HepG2 (cell line): ENCODE data around the gene EVL. TPM values are rescaled to one million over a fixed set of nuclear protein-coding genes. Genes with fewer than 3 reads are reported as not detected.

Source experiments
- ATAC-seq: fragments of 200-7000 bp; cut with Tn5 transposase; 3 replicates; pipeline ENCODE4 v1.9.1; 2020; ENCODE audit warnings: mild to moderate bottlenecking, moderate library complexity
- BruUV-seq: library from RNA; stranded (reverse); fragments of 400-500 nt; replicated peaks from 2 replicates; lab custom pipeline; 2021; lab: Mats Ljungman, UMichigan
- CTCF ChIA-PET: fragments of 300-600 bp; formaldehyde crosslinking; extraction: SDS; loops from one replicate; lab custom pipeline; 2021; ENCODE audit warnings: low total read pairs, inconsistent platforms, low intra/inter-chr PET ratio; lab: Yijun Ruan, JAX
- POLR2A ChIA-PET: fragments of 350-600 bp; sonication (Branson Sonifier 250); formaldehyde crosslinking; loops from one replicate; lab custom pipeline; 2020; ENCODE audit warnings: antibody characterized with exemption, inconsistent platforms; lab: Yijun Ruan, JAX
- DNase-seq: peaks from one replicate; pipeline ENCODE4 v3.0.0-alpha.2; 2015; ENCODE audit warnings: low spot score
- FAIRE-seq: peaks from 3 replicates; lab custom pipeline; 2011; peaks lifted over from hg19 to GRCh38; lab: Jason Lieb, UNC
- H2AFZ ChIP-seq: one replicate; pipeline ENCODE4 v1.6.1; 2011; ENCODE audit warnings: low read length, inconsistent platforms
- H3K27ac ChIP-seq: fragments of 300-600 bp; 3 replicates; pipeline ENCODE4 v1.8.0; 2011; ENCODE audit warnings: mixed run types, mild to moderate bottlenecking, mixed read lengths, low read length, inconsistent platforms; ENCODE audit not compliant: insufficient read depth; ENCODE audit errors: extremely low read length
- H3K27me3 ChIP-seq, 2 experiments: fragments of 200-600 bp in 1 of 2; 2 replicates in 1 of 2; 3 replicates in 1 of 2; pipeline versions ENCODE4 v1.6.0 to v1.8.0; 2011; ENCODE audit warnings: low read length in 2 of 2, mild to moderate bottlenecking in 2 of 2, moderate library complexity in 2 of 2, inconsistent platforms in 1 of 2; ENCODE audit not compliant: insufficient read depth in 2 of 2, control insufficient read depth in 1 of 2
- H3K36me3 ChIP-seq, 2 experiments: fragments of 200-600 bp in 1 of 2; replicated peaks in 1 of 2; 2 replicates in 1 of 2; 3 replicates in 1 of 2; pipeline versions ENCODE4 v1.5.1 to v1.8.0; 2011; ENCODE audit warnings: low read length in 2 of 2, inconsistent platforms in 1 of 2; ENCODE audit not compliant: insufficient read depth in 2 of 2, control insufficient read depth in 1 of 2
- H3K4me1 ChIP-seq: 2 replicates; pipeline ENCODE4 v1.5.1; 2012; ENCODE audit warnings: low read length, inconsistent platforms; ENCODE audit not compliant: insufficient read depth
- H3K4me2 ChIP-seq: 2 replicates; pipeline ENCODE4 v1.6.0; 2011; ENCODE audit warnings: low read depth, low read length, inconsistent platforms
- H3K4me3 ChIP-seq, 3 experiments: fragments of 200-600 bp in 1 of 3; sonication (generic), shearing (Covaris generic) in 1 of 3; replicated peaks in 1 of 3; 2 replicates each; pipeline ENCODE4 v1.5.1; 2011 to 2016; ENCODE audit warnings: low read length in 3 of 3, inconsistent platforms in 2 of 3, low read depth in 2 of 3, mild to moderate bottlenecking in 2 of 3, control low read depth in 1 of 3, mixed read lengths in 1 of 3; ENCODE audit not compliant: insufficient read depth in 1 of 3
- H3K79me2 ChIP-seq: one replicate; pipeline ENCODE4 v1.6.1; 2011; ENCODE audit warnings: low read length, inconsistent platforms; ENCODE audit not compliant: insufficient read depth
- H3K9ac ChIP-seq: 2 replicates; pipeline ENCODE4 v1.6.0; 2011; ENCODE audit warnings: mild to moderate bottlenecking, low read depth, low read length, inconsistent platforms; ENCODE audit not compliant: insufficient read depth
- H3K9me3 ChIP-seq: 2 replicates; pipeline ENCODE4 v1.5.1; 2012; ENCODE audit warnings: mild to moderate bottlenecking, low read length
- H4K20me1 ChIP-seq: 2 replicates; pipeline ENCODE4 v1.6.0; 2011; ENCODE audit warnings: inconsistent platforms, mild to moderate bottlenecking, low read length, moderate library complexity; ENCODE audit not compliant: insufficient read depth
- HNRNPH1 ChIP-seq: fragments of 200-400 bp; formaldehyde crosslinking; optimal IDR thresholded peaks from 2 replicates; pipeline ENCODE3; 2017; ENCODE audit warnings: mild to moderate bottlenecking, low read depth, low read length
- HOXA7 ChIP-seq: sonication (generic); formaldehyde crosslinking; IDR thresholded peaks from 2 replicates; pipeline ENCODE4 v1.8.1; 2022; ENCODE audit warnings: mild to moderate bottlenecking, missing genetic modification reagents, moderate library complexity
- KDM2A ChIP-seq: sonication (generic); formaldehyde crosslinking; IDR thresholded peaks from 2 replicates; pipeline ENCODE4 v1.4.0; 2020; ENCODE audit warnings: low read depth, missing genetic modification reagents, borderline replicate concordance
- MLLT10 ChIP-seq: sonication (generic); formaldehyde crosslinking; IDR thresholded peaks from 2 replicates; pipeline ENCODE4 v1.4.0; 2020; ENCODE audit warnings: missing genetic modification reagents
- MXD4 ChIP-seq: IDR thresholded peaks from 2 replicates; pipeline ENCODE4 v1.6.1; 2016; ENCODE audit warnings: mild to moderate bottlenecking, missing biosample characterization, missing genetic modification reagents
- NCOA2 ChIP-seq: sonication (generic); formaldehyde crosslinking; IDR thresholded peaks from 2 replicates; pipeline ENCODE4 v1.8.0; 2022; ENCODE audit warnings: inconsistent platforms
- NFYB ChIP-seq: sonication (generic); formaldehyde crosslinking; IDR thresholded peaks from 2 replicates; pipeline ENCODE4 v1.4.0; 2020; ENCODE audit warnings: missing genetic modification reagents
- ZNF138 ChIP-seq: sonication (generic); formaldehyde crosslinking; IDR thresholded peaks from 2 replicates; pipeline ENCODE4 v1.5.0; 2020; ENCODE audit warnings: mild to moderate bottlenecking, low read depth, missing genetic modification reagents
- ZNF563 ChIP-seq: sonication (generic); formaldehyde crosslinking; IDR thresholded peaks from 2 replicates; pipeline ENCODE4 v1.8.0; 2022; ENCODE audit warnings: mild to moderate bottlenecking, moderate library complexity, missing genetic modification reagents
- ZNF720 ChIP-seq: sonication (generic); formaldehyde crosslinking; IDR thresholded peaks from 2 replicates; pipeline ENCODE4 v1.4.0; 2020; ENCODE audit warnings: missing genetic modification reagents
- WGBS: methylation state at CpG from one replicate; pipeline ENCODE4 v1.1.6; 2017; ENCODE audit warnings: low lambda C conversion rate; 5-methylcytosine and 5-hydroxymethylcytosine counted together
- in situ Hi-C: cut with HindIII; loops from 2 replicates; pipeline ENCODE4 v1.10.0; 2017; ENCODE audit warnings: low pct_unique_long_range_greater_than_20kb; ENCODE audit not compliant: extremely low pct_ligation_motif_present
- intact Hi-C: fragments of 100-400 bp; cut with micrococcal nuclease; formaldehyde crosslinking; loops from one replicate; pipeline ENCODE4 v1.10.0; 2022; ENCODE audit not compliant: unreplicated experiment
- polyA plus RNA-seq, 8 experiments: library from polyadenylated mRNA; depleted of rRNA in 3 of 8; stranded (reverse) in 7 of 8; unstranded in 1 of 8; fragments of >200 nt; fragmentation: Illumina TruSeq in 4 of 8; extraction: Trizol in 4 of 8; gene quantifications; 2 replicates each; pipeline versions ENCODE4 v1.2.1 to v1.2.3, GENCODE V29; 2011 to 2016; ENCODE audit warnings: low read depth in 4 of 8, missing spikeins in 1 of 8, mixed read lengths in 1 of 8; ENCODE audit not compliant: insufficient read depth in 1 of 8
- total RNA-seq, 5 experiments: library from RNA; depleted of rRNA; stranded (reverse); fragments of >200 nt; fragmentation: Illumina TruSeq; extraction: Trizol; gene quantifications; 2 replicates each; pipeline ENCODE4 v1.2.3, GENCODE V29; 2016; ENCODE audit warnings: low read depth in 1 of 5
- TF ChIP-seq, protein P1 (sequence below): sonication (generic); formaldehyde crosslinking; IDR thresholded peaks from 2 replicates; pipeline ENCODE4 v1.5.0; 2020; ENCODE audit warnings: missing genetic modification reagents
- TF ChIP-seq, protein P2 (sequence below): sonication (generic); formaldehyde crosslinking; IDR thresholded peaks from 2 replicates; pipeline ENCODE4 v1.4.0; 2020; ENCODE audit warnings: mild to moderate bottlenecking, low read depth, missing genetic modification reagents
- TF ChIP-seq, protein P3 (sequence below): sonication (generic); formaldehyde crosslinking; IDR thresholded peaks from 2 replicates; pipeline ENCODE4 v1.5.0; 2020; ENCODE audit warnings: mild to moderate bottlenecking, missing genetic modification reagents
- TF ChIP-seq, protein P4 (sequence below): sonication (generic); formaldehyde crosslinking; IDR thresholded peaks from 2 replicates; pipeline ENCODE4 v1.5.1; 2020; ENCODE audit warnings: missing genetic modification reagents, mild to moderate bottlenecking, borderline replicate concordance
- TF ChIP-seq, protein P5 (sequence below): sonication (generic); formaldehyde crosslinking; IDR thresholded peaks from 2 replicates; pipeline ENCODE4 v1.4.0; 2020; ENCODE audit warnings: low read depth, mild to moderate bottlenecking, missing genetic modification reagents

Gene EVL
- total and polyA plus RNA-seq, 2 of the 13 experiments (the other 11 are each of a cell fraction or from before 2014, with no cell fraction given): 15.1 to 31.2 TPM

DNA sequence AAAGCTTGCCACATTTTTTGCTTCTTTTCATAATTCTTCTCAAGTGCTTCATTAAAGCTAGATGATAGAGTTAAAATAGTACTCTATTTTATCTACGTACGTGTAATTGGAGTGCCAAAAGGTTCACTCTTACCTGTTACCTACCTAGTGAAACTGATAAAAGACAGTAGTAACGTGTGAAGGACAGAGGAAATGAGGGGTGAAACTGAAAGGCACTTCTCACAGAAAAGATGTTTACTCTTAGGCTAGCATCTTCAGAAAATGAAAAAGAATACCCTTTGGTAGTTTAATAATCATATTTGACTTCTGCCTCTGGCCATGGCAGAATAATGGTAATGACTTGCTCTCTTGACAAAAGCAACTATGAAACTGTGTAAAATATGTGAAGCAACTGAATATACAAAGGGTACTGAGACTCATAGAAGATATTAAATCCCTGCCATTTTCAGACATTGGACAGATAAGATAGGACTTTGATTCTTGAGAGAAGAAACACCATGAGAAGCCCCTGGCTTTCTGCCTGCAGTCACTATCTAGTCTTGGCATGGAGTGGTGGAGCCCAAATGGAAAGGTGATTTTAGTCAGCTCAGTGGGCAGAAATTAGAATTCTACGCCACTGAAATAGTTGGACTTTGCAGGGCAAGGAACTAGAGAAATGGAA is 6.3 kb upstream of the EVL start:
- in situ Hi-C loops: no loop called here
- ATAC-seq: no peak
- H4K20me1 ChIP-seq: no peaks in the 10 kb centered on the region
- TF ChIP-seq, protein P1, sequence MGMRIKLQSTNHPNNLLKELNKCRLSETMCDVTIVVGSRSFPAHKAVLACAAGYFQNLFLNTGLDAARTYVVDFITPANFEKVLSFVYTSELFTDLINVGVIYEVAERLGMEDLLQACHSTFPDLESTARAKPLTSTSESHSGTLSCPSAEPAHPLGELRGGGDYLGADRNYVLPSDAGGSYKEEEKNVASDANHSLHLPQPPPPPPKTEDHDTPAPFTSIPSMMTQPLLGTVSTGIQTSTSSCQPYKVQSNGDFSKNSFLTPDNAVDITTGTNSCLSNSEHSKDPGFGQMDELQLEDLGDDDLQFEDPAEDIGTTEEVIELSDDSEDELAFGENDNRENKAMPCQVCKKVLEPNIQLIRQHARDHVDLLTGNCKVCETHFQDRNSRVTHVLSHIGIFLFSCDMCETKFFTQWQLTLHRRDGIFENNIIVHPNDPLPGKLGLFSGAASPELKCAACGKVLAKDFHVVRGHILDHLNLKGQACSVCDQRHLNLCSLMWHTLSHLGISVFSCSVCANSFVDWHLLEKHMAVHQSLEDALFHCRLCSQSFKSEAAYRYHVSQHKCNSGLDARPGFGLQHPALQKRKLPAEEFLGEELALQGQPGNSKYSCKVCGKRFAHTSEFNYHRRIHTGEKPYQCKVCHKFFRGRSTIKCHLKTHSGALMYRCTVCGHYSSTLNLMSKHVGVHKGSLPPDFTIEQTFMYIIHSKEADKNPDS (CRISPR knock-in tag): no peak
- TF ChIP-seq ZNF138 (CRISPR knock-in tag): no peak
- no peak for TF ChIP-seq MXD4 (CRISPR knock-in tag)
- TF ChIP-seq ZNF720 (CRISPR knock-in tag): no peak
- TF ChIP-seq, protein P2, sequence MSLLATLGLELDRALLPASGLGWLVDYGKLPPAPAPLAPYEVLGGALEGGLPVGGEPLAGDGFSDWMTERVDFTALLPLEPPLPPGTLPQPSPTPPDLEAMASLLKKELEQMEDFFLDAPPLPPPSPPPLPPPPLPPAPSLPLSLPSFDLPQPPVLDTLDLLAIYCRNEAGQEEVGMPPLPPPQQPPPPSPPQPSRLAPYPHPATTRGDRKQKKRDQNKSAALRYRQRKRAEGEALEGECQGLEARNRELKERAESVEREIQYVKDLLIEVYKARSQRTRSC (CRISPR knock-in tag): no peak
- TF ChIP-seq ZNF563 (CRISPR knock-in tag): no peak
- no peak for TF ChIP-seq HOXA7 (CRISPR knock-in tag)
- TF ChIP-seq, protein P3, sequence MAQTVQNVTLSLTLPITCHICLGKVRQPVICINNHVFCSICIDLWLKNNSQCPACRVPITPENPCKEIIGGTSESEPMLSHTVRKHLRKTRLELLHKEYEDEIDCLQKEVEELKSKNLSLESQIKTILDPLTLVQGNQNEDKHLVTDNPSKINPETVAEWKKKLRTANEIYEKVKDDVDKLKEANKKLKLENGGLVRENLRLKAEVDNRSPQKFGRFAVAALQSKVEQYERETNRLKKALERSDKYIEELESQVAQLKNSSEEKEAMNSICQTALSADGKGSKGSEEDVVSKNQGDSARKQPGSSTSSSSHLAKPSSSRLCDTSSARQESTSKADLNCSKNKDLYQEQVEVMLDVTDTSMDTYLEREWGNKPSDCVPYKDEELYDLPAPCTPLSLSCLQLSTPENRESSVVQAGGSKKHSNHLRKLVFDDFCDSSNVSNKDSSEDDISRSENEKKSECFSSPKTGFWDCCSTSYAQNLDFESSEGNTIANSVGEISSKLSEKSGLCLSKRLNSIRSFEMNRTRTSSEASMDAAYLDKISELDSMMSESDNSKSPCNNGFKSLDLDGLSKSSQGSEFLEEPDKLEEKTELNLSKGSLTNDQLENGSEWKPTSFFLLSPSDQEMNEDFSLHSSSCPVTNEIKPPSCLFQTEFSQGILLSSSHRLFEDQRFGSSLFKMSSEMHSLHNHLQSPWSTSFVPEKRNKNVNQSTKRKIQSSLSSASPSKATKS (CRISPR knock-in tag): no peak
- no peak for TF ChIP-seq MLLT10 (CRISPR knock-in tag)
- TF ChIP-seq KDM2A (CRISPR knock-in tag): no peak
- no peak for TF ChIP-seq NFYB (CRISPR knock-in tag)
- TF ChIP-seq, protein P4, sequence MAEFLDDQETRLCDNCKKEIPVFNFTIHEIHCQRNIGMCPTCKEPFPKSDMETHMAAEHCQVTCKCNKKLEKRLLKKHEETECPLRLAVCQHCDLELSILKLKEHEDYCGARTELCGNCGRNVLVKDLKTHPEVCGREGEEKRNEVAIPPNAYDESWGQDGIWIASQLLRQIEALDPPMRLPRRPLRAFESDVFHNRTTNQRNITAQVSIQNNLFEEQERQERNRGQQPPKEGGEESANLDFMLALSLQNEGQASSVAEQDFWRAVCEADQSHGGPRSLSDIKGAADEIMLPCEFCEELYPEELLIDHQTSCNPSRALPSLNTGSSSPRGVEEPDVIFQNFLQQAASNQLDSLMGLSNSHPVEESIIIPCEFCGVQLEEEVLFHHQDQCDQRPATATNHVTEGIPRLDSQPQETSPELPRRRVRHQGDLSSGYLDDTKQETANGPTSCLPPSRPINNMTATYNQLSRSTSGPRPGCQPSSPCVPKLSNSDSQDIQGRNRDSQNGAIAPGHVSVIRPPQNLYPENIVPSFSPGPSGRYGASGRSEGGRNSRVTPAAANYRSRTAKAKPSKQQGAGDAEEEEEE (CRISPR knock-in tag): no peak
- TF ChIP-seq, protein P5, sequence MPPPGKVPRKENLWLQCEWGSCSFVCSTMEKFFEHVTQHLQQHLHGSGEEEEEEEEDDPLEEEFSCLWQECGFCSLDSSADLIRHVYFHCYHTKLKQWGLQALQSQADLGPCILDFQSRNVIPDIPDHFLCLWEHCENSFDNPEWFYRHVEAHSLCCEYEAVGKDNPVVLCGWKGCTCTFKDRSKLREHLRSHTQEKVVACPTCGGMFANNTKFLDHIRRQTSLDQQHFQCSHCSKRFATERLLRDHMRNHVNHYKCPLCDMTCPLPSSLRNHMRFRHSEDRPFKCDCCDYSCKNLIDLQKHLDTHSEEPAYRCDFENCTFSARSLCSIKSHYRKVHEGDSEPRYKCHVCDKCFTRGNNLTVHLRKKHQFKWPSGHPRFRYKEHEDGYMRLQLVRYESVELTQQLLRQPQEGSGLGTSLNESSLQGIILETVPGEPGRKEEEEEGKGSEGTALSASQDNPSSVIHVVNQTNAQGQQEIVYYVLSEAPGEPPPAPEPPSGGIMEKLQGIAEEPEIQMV: no peak
- TF ChIP-seq NCOA2: no peak
- TF ChIP-seq HNRNPH1: no peak
- TF ChIP-seq, all 625 proteins: peak for 0
- CTCF ChIA-PET: no interaction called here
- 0 out of 2 replicates have a peak, but pooled peaks cover 7% of the 10 kb centered on the region for H3K4me1 ChIP-seq
- peaks cover 2% of the 10 kb centered on the region for H3K79me2 ChIP-seq
- H3K4me2 ChIP-seq: no peak overlapping the region
- intact Hi-C loops: no loop called here
- H3K9me3 ChIP-seq: no peaks in the 10 kb centered on the region
- H3K27ac ChIP-seq: no peak overlapping the region
- H3K9ac ChIP-seq: no peak overlapping the region
- H3K36me3 ChIP-seq: no peaks in the 10 kb centered on the region
- no peak overlapping the region for H2AFZ ChIP-seq
- FAIRE-seq: no peak
- no peak for DNase-seq
- no TSS peak for BruUV-seq
- 97% methylated on average over 4 of the region's 4 CpGs for WGBS
- H3K27me3 ChIP-seq: no peaks in the 10 kb centered on the region
- H3K4me3 ChIP-seq: no peak overlapping the region
- POLR2A ChIA-PET: no interaction called here
